ENCODE measurements around the gene TMEM42. TPM values are rescaled to one million over a fixed set of nuclear protein-coding genes. Genes with fewer than 3 reads are reported as not detected.

The TMEM42 gene
- total RNA-seq, 1 experiment from 2014 or later: 11.8 TPM

DNA sequence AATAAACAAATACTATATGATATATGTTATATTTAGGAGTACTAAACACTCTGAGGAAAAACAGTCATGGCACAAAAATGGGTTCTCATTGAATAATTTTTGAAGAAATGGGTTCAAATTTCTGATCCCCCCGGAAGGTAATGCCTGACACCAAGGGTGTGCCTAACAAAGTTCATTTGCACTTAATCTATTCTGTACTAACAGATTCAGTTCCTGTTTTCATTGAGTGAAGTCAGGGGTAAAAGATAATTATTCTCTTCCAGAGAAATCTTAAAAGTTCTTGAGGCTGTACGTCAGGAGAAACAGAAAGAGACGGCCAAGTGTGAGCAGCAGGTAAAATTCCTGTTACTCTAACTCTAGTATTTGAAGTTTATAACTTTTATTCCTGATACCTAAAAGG is 34.5 kb upstream of the TMEM42 start:
- Mint-ChIP-seq H3K4me1 (no peaks in the 10 kb centered on the region), H3K36me3 (ENCODE audit: insufficient read depth in 1 of 3, low read depth in 3 of 3) (peaks cover 50 to 83% (median 81%) of the 10 kb centered on the region in 3 experiments)

More for the DNA sequence above, 34.5 kb upstream of the TMEM42 start:
- Histone ChIP-seq H4K8ac (replicated peaks; ENCODE audit: insufficient read length, low read depth, low read length) (no peak overlapping the region), H3K9me3 (ENCODE audit: control insufficient read depth, low read depth, low read length) (no peaks in the 10 kb centered on the region), H3K23me2 (ENCODE audit: insufficient read length, low read depth, low read length, poor library complexity, severe bottlenecking) (no peaks in the 10 kb centered on the region), H3K27me3 (ENCODE audit: insufficient read depth, low read length) (no peaks in the 10 kb centered on the region), H2BK20ac (ENCODE audit: low read depth, low read length, poor library complexity, severe bottlenecking) (no peak overlapping the region), H2BK5ac (ENCODE audit: insufficient read length, low read length) (no peak overlapping the region), H4K5ac (ENCODE audit: insufficient read length, low read depth, low read length) (no peak overlapping the region), H3K56ac (ENCODE audit: insufficient read length, low read depth, low read length) (no peak overlapping the region), H3K27ac (ENCODE audit: insufficient read length, low read depth, low read length) (no peak overlapping the region), H3K4me2 (ENCODE audit: insufficient read depth, insufficient read length, low read length) (no peak overlapping the region), H3K4me1 (ENCODE audit: insufficient read depth, low read length) (no peaks in the 10 kb centered on the region), H3K14ac (ENCODE audit: insufficient read depth, low read length) (no peak overlapping the region), H3K23ac (ENCODE audit: insufficient read length, low read depth, low read length) (no peak overlapping the region), H3K4ac (ENCODE audit: low read depth, low read length) (no peak overlapping the region), H3K9ac (ENCODE audit: extremely low read depth, insufficient read length, low read length) (no peak overlapping the region), H2AFZ (ENCODE audit: low read length) (no peak overlapping the region), H3K79me2 (ENCODE audit: insufficient read depth, low read length) (no peaks in the 10 kb centered on the region), H2BK120ac (ENCODE audit: low read depth, low read length, poor library complexity, severe bottlenecking) (no peak overlapping the region), H4K20me1 (ENCODE audit: control insufficient read depth, insufficient read depth, insufficient read length) (no peaks in the 10 kb centered on the region), H2BK12ac (ENCODE audit: insufficient read length, low read depth, low read length) (no peak overlapping the region), H3K79me1 (ENCODE audit: insufficient read depth, low read depth, low read length, poor library complexity, severe bottlenecking) (no peaks in the 10 kb centered on the region), H3K18ac (ENCODE audit: insufficient read length, low read depth, low read length) (no peak overlapping the region), H4K91ac (ENCODE audit: insufficient read length, low read depth, low read length) (no peak overlapping the region), H2AK5ac (ENCODE audit: insufficient read length, low read length) (no peak overlapping the region), H3T11ph (ENCODE audit: low read length) (no peak overlapping the region), H2BK15ac (ENCODE audit: low read depth, low read length) (no peak overlapping the region)
- no peaks in the 10 kb centered on the region; the same call in 1 of the 2 replicates for H3K27me3 Mint-ChIP-seq (ENCODE audit: low read depth)
- no CpG with 5 or more reads among the region's 3 CpGs for whole genome bisulfite sequencing (ENCODE audit: extremely low coverage, insufficient read length, low lambda C conversion rate)
- H3K4me3 Mint-ChIP-seq: no peak overlapping the region
- H3K27ac Mint-ChIP-seq: no peak overlapping the region
- DNase-seq: no peak
- no peak for TF ChIP-seq CTCF (conservative IDR thresholded peaks at IDR 0.05)
- H3K9me3 Mint-ChIP-seq: peaks cover 9 to 11% of the 10 kb centered on the region in 2 experiments
